KOPT-K1 (cell line): ENCODE results near the gene PITPNM3.
"Not testable (repeated sequence)": the region's sequence is repeated elsewhere in the genome, so short reads cannot be mapped to it uniquely, and the experiment has no call there.

Experiments used
- H3K27ac ChIP-seq: fragments of 200-600 bp; sonication (generic); 2 replicates; pipeline ENCODE4 v1.5.1; 2016; ENCODE audit warnings: antibody characterized with exemption, mild to moderate bottlenecking, low read depth, low read length; ENCODE audit not compliant: poor library complexity, severe bottlenecking
- H3K36me3 ChIP-seq: fragments of 200-600 bp; sonication (generic); 2 replicates; pipeline ENCODE4 v1.5.1; 2017; ENCODE audit warnings: antibody characterized with exemption, mild to moderate bottlenecking, low read length, moderate library complexity; ENCODE audit not compliant: insufficient read depth
- H3K9me3 ChIP-seq: fragments of 200-600 bp; sonication (generic); 2 replicates; pipeline ENCODE4 v1.5.1; 2017; ENCODE audit warnings: antibody characterized with exemption, low read length, mild to moderate bottlenecking; ENCODE audit not compliant: insufficient read depth, poor library complexity, severe bottlenecking

Gene PITPNM3

DNA sequence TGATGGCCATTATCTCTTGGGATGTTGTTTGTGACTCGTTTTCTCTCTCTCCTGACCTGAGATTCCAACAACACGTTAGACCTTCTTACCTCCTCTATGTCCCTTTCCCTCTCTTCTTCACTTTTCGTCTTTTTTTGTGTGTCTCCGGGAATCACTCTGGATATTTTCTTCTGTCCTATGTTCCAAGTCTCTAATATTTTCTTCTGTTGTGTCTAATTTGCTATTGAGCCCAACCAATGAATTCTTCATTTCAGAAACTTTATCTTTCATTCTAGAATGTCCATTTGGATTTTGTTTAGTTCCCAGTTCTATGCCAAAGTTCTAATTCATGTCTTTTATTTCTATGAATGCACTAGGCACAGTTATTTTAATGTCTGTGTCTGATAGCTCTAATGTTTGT, 27.1 kb upstream of the PITPNM3 start:
- peaks cover 85% of the 10 kb centered on the region for H3K36me3 ChIP-seq
- no peaks in the 10 kb centered on the region for H3K9me3 ChIP-seq

DNA sequence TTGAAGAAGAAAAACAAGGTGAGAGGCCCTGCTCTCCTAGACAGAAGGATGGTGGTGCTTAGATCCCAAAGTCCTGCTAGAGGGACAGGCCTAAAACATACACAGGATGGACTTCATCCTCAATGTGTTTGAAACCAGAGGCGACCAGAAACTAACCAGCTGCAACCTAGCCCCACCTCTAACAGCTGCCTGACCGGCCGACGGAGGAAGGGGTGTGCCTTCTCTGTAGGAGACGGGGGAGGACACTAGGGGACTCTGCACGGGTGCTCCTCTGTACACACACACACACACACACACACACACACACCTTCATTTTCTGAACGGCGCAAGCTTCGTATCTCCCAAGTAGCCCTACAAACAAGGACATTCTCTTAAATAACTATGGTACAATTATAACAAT, 24.3 kb upstream of the PITPNM3 start:
- Histone ChIP-seq H3K9me3 (no peaks in the 10 kb centered on the region), H3K36me3 (peaks cover 68% of the 10 kb centered on the region), H3K27ac (no peak overlapping the region)

More for the DNA sequence above, 27.1 kb upstream of the PITPNM3 start:
- H3K27ac ChIP-seq = no peak overlapping the region

DNA sequence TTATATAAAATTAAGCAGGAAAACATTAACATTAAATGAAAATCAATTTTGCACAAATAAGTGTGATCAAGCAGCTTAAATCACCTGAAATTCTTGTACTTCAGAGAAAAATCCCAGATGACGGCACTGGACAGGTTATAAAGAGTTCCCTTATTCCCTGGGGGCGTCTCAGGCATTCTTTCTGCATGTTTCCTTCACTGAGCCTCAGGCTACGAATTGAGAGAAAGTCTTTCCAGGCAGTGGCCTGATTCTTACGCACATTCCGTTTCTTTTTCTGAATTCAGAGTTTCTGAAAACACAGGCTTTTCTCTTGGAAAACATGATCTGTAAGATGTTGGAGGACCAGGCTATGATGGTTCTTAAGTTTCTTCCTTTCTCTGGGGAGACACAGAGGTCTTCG, 22.1 kb upstream of the PITPNM3 start:
- H3K27ac ChIP-seq = no peak overlapping the region
- H3K36me3 ChIP-seq = peaks cover 47% of the 10 kb centered on the region
- no peaks in the 10 kb centered on the region for H3K9me3 ChIP-seq

DNA sequence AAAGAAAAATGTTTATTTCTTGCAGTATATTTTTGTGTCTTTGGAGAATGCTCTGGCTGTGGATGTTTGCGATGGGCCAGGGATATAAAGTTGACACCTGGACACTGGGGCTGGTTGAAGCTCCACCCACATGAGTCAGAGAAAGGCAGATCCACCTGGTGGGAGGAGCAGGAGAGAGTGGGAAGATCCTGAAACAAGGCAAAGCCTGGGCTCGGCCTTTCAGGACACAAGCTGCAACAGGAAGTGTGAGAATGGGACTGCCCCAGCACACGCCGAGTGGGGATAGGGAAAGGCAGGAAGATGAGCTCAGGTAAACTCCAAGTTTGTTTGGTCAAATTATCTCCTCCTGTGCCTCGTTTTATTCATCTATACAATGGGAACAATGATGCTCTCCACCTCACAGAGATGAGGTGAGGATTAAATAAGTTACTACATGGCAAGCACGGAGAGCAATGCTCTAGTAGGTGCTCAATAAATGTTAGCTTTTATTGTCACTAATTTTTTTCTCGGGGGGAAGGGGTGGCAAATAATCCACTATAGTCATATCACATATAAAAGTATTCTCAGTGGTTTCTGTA, 21.4 kb upstream of the PITPNM3 start:
- peaks cover 40% of the 10 kb centered on the region for H3K36me3 ChIP-seq
- no peaks in the 10 kb centered on the region for H3K9me3 ChIP-seq
- no peak overlapping the region for H3K27ac ChIP-seq

DNA sequence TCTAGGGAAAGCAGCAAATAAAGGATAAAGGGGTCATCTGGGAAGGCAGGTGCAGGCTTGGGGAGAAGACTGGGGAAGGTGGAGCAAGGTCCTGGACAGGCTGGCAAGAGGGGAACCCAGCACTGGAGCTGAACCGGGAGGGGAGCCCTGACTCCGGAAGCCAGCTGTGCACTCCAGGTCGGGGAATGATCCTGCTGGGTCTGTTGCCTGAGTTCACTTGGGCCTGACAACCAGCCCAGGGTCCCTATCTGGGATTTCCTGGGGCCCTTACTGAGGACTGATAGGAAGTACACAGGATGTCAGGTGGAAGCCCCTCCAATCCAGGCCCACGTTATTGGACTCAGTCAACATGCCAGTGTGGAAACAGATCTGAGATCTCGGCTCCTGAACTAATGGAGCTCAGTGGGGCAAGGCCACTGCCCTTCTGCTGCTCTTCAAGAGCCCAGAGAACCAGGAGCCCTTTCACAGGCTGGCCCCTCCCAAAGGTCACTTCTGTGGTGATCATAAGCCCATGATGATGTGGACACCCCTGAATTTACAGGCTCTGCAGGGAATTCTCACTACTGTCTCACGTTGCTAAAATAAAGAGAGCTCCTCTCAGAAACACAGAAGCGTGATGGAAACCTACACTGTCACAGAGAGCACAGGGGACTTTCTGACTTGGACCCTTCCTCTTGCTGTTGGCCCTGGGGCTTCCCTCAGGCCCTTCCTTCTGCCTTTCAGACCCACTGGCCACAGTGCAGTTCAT, 19.9 kb upstream of the PITPNM3 start:
- no peak overlapping the region for H3K27ac ChIP-seq
- H3K36me3 ChIP-seq = peaks cover 26% of the 10 kb centered on the region
- H3K9me3 ChIP-seq = no peaks in the 10 kb centered on the region

DNA sequence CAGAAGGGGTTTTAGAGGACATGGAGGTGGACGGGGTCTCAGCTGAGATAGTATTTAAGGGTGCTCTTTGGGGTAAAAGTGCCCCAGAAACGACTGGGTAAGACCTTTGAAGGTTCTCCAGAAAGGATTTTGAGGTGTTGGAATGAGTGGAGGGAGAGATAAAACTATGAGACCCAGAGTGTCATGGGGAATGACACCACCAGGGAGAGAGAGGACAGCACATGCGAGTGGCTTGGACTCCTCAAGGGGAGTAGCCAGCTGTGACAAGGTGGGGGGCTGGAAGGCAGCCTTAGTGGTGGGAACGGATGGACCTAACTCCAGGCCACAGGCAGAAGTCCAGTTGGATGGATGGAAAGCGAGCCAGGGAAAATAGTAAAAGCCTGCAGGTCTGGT, 19.2 kb upstream of the PITPNM3 start:
- Histone ChIP-seq H3K27ac (no peak overlapping the region), H3K9me3 (no peaks in the 10 kb centered on the region), H3K36me3 (peaks cover 24% of the 10 kb centered on the region)

DNA sequence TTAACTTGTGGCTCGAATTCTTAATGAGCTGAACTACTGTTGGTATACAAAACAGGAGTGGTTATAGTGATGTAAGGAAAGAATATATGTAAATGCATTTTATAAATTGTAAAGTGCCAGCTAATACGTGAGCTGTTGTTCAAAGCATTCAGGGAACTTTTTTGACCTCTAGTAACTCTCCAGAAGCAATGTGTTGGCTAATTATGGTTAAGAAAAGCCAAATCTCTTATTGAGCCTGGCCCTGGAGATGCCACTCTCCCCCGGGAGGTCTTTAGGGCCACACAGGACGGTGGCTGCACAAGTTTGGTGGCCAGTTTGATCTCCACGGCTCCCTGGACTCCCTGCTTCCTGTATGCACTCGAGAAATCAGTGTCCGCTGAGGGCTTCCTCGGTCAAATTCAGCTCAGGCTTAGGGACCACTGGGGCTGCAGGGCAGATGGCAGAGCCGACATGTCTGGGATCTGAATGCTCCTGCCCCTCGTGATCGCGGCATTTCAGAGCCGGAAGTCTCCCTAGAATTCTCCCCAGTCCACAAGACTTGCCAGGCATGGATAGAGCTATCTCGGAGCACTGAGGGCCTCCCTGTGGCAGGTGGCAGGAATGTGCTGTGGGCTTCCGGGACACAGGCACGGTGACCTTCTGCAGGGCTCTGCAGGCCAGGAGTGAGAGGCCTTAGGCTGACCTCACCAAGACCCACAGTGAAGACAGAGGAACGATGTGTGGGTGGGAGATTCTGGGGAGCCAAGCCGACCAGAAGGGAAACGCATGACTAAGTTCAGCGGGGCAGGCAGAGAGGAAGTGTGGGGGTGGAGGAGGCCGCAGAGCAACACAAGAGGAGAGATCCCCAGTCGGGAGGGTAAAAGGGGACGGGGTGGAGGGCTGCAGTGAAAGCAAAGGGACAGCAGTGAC, 18.6 kb upstream of the PITPNM3 start:
- Histone ChIP-seq H3K27ac (no peak overlapping the region), H3K9me3 (no peaks in the 10 kb centered on the region), H3K36me3 (peaks cover 24% of the 10 kb centered on the region)

DNA sequence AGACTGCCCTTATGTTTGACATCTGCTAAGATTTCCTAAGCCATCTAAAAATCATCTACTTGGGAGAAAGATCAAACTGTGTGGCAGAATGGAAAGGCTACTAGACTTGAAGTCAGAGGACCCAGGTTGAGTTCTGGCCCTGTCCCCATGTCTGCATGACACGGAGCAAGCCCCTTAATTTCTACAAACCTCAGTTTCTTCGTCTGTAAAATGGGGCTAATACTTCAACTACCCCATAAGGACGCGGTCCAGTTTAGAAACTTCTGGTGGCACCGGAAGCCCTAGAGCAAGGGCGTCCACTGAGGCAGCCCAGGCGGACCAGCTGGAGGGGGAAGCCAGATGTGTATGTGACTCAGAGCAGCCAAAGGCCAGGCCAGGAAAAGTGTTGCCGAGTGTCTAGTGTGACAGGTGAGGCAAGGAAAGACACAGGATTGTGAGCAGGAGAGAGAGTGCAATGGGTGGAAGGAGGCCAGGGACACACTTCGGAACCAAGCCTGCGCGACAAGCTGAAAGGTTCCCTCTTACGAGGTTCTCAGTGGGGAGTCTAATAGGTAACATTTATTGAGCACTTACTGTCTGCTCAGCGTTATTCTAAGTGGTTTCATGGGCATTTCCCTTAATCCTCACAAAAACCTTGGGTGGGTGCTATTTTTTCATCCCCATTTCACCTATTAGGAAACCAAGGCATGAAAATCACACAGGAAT, 17.8 kb upstream of the PITPNM3 start:
- H3K9me3 ChIP-seq = no peaks in the 10 kb centered on the region
- H3K36me3 ChIP-seq = peaks cover 16% of the 10 kb centered on the region
- no peak overlapping the region for H3K27ac ChIP-seq

DNA sequence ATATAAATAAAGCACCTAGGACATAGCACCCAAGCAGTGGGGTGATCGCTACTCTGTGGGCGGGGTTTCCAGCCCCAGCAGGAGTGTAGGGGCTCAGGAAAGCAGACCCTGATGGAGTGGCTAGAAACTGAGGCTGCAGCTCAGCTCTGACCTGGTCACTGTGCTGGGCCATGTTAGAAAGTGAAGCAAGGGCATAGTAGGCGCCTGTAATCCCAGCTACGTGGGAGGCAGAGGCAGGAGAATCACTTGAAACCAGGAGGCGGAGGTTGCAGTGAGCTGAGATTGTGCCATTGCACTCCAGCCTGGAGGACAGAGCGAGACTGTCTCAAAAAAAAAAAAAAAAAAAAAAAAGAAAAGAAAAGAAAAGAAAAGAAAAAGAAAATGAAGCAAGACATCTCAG, 17.1 kb upstream of the PITPNM3 start:
- H3K27ac ChIP-seq = not testable (repeated sequence)

DNA sequence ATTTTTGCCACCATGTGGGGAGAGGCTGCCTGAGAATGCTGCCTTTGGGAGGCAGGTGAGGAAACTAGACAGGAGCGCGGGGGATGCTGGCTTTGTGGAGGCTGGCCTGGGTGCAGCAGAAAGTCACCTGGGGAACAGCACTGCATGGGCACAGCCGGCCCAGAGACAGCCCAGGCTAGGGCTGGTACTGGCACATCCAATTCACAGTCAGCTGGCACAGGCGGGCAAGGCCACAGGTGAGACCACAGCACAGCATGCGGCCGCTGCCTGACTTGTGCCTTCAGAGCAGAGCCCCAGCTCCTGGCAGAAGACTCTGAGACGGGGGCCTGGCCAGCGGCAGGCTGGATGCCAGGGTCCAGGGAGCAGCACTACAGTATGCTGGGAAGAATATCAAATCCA, 16.6 kb upstream of the PITPNM3 start:
- Histone ChIP-seq H3K9me3 (no peaks in the 10 kb centered on the region), H3K27ac (no peak overlapping the region), H3K36me3 (peaks cover 5% of the 10 kb centered on the region)

More for the DNA sequence above, 17.1 kb upstream of the PITPNM3 start:
- not testable (repeated sequence) for H3K9me3 ChIP-seq, H3K36me3 ChIP-seq

DNA sequence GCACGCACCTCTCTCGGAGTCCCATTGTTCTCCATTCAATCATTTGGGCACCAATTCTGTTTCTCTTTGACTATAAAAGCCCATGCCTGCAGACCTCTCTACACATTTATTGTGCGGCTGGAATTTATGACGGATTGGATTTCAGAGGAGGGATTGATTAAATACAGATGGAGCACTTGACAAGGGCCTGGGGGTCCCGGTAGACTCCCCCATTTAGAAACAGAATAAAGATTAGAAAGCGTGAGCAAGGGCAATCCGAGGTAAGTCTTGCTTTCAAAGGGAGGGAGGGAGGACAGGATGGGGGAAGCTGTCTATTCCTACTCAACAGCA, 15.1 kb upstream of the PITPNM3 start:
- Histone ChIP-seq H3K36me3 (no peaks in the 10 kb centered on the region; the same call in 1 of the 2 replicates), H3K9me3 (no peaks in the 10 kb centered on the region), H3K27ac (no peak overlapping the region)

DNA sequence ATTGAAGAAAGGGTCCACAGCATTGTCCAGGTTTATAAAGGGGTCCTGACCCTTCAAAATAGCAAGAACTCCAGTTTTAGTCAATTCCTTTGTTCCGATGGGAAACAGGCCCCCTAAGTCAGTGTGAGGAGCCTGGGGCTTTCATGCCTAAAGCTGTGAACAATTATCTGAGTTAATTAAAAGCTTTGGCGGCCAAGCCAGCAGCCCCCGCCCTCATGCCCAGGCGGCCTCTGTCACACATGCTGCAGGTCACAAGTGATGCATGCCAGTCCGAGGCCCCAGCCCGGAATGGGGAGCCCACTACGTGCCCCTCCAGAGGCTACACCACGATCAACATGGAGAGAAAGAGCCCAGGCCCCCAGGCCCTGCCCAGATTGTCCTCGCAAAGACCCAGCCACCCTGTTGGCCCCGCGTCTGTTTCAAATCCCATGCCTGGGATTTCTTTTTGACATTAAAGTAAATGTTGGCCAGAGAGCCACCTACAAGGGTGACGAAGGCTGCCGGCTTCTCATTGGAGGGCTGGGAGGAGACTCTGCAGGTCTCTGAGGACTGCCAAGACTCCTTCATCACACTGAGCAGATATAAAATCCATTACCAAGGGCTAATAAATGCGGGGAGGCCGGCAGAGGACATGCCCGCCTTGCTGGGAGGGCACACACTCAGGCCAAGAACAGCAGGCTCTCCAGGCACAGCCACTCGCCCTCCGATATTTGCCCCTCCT, 14.5 kb upstream of the PITPNM3 start:
- Histone ChIP-seq H3K9me3 (no peaks in the 10 kb centered on the region), H3K27ac (no peak overlapping the region), H3K36me3 (no peaks in the 10 kb centered on the region)

DNA sequence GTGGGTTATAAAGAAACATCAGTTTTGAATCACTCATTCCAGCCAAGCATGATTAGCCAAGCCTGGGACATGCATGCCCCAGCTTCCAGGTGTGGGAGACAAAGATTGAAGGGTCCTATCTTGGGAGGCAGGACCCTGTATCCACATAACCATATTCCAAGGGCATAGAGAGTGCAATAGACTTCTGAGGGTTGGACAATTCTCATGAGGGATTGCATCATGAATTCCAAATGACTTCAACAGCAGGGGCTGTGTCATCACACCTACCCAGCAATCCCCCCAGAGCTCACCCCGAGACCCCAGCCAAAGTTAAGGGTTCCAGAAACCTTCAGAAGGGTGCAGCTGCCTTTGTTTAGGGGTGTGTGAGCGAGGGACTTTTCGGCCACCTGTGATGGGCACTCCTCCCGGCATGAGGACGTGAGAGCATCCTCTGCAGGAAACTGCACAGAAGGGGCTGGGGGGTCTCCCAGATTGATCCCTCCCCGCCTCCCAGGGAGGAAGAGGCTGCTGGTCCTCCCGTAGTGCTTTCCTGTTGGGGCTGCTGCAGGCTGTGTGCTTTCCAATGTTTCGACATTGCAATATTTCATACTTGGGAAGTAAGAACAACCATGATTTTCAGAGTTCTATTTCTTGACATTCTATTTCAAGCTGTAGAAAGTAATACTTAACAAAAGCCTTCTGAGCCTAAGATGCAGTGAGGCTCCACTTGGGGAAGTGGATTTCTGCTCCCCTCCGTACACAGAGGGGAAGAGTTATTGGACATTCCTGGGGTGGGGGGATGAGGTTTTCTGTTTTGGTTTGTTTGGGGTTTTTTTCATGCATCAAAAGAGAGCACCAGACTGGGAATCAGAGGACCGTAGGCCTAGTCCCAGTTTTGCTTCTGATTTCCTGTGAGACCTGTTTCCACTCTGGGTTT, 13.3 kb upstream of the PITPNM3 start:
- Histone ChIP-seq H3K27ac (no peak overlapping the region), H3K36me3 (no peaks in the 10 kb centered on the region), H3K9me3 (no peaks in the 10 kb centered on the region)
